Nephron progenitor cell (in vitro differentiated cells): ENCODE measurements around the gene RYR3.

ENCODE experiments used
- DNase-seq: peaks from one replicate; pipeline ENCODE4 v3.0.0; 2021
- H3K27ac Mint-ChIP-seq: 2 replicates; pipeline ENCODE4 v1.8.0; 2021; ENCODE audit warnings: mild to moderate bottlenecking, moderate library complexity, mixed read lengths
- H3K27me3 Mint-ChIP-seq: 2 replicates; pipeline ENCODE4 v1.8.0; 2021; ENCODE audit warnings: mild to moderate bottlenecking, low read depth, mixed read lengths; ENCODE audit not compliant: poor library complexity
- H3K36me3 Mint-ChIP-seq: 2 replicates; pipeline ENCODE4 v1.8.0; 2021; ENCODE audit warnings: low read depth, mixed read lengths
- H3K4me1 Mint-ChIP-seq: 2 replicates; pipeline ENCODE4 v1.8.0; 2021; ENCODE audit warnings: mixed read lengths
- H3K4me3 Mint-ChIP-seq: 2 replicates; pipeline ENCODE4 v1.8.0; 2021; ENCODE audit warnings: mild to moderate bottlenecking, moderate library complexity, mixed read lengths
- H3K9me3 Mint-ChIP-seq: 2 replicates; pipeline ENCODE4 v1.8.0; 2021; ENCODE audit warnings: mild to moderate bottlenecking, moderate library complexity, mixed read lengths
- TF ChIP-seq, protein P1 (sequence below): fragments of 200-600 bp; sonication (generic); IDR thresholded peaks from 2 replicates; pipeline ENCODE4 v1.5.0; 2021; ENCODE audit warnings: antibody characterized with exemption

RYR3 gene

DNA sequence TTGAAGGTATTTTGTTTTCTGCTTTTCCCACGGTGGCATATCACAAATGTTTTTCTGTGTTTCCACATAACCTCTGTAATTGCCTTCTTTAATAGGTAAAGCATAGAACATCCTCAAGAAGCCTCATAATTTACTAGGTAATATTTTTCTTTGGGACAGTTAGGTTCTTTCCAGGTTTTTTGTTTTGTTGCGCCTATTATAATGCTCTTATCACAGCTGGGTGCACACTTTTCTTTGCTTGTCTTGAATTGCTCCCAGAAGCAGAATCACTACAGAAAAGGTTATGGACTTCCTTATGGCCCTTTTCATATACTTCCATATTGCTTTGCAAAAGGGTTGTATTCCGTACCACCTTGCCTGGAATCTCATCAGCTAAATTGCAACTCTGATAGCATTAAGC is 213.5 kb downstream of the RYR3 start:
- Mint-ChIP-seq H3K27me3 (no peaks in the 10 kb centered on the region), H3K4me1 (peaks cover 9% of the 10 kb centered on the region), H3K36me3 (no peaks in the 10 kb centered on the region), H3K4me3 (no peak overlapping the region), H3K9me3 (no peaks in the 10 kb centered on the region), H3K27ac (no peak overlapping the region)
- no peak for DNase-seq
- TF ChIP-seq, protein P1, sequence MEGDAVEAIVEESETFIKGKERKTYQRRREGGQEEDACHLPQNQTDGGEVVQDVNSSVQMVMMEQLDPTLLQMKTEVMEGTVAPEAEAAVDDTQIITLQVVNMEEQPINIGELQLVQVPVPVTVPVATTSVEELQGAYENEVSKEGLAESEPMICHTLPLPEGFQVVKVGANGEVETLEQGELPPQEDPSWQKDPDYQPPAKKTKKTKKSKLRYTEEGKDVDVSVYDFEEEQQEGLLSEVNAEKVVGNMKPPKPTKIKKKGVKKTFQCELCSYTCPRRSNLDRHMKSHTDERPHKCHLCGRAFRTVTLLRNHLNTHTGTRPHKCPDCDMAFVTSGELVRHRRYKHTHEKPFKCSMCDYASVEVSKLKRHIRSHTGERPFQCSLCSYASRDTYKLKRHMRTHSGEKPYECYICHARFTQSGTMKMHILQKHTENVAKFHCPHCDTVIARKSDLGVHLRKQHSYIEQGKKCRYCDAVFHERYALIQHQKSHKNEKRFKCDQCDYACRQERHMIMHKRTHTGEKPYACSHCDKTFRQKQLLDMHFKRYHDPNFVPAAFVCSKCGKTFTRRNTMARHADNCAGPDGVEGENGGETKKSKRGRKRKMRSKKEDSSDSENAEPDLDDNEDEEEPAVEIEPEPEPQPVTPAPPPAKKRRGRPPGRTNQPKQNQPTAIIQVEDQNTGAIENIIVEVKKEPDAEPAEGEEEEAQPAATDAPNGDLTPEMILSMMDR, result no peak

DNA sequence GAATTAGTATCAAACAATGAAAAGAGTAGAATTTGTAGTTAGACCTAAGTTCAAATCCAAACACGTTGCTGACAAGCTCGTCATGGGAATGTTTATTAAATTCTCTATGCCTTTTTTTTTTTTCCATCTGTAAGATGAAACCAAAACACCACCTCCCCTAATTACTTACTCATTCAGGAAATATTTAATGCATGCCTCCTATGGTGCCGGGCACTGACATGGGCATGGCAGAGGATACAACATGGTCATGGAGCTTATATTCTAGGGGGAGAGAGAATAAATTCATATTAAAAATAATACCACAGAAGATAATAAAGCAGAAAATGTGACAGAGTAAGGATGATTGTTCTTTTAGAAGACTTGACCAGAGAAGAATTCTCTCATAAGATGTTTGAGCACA is 215.8 kb downstream of the RYR3 start:
- Mint-ChIP-seq H3K4me3 (no peak overlapping the region), H3K27me3 (peaks cover 8% of the 10 kb centered on the region), H3K4me1 (no peaks in the 10 kb centered on the region), H3K36me3 (no peaks in the 10 kb centered on the region), H3K27ac (no peak overlapping the region), H3K9me3 (no peaks in the 10 kb centered on the region)
- DNase-seq, result no peak
- TF ChIP-seq, protein P1, result no peak

DNA sequence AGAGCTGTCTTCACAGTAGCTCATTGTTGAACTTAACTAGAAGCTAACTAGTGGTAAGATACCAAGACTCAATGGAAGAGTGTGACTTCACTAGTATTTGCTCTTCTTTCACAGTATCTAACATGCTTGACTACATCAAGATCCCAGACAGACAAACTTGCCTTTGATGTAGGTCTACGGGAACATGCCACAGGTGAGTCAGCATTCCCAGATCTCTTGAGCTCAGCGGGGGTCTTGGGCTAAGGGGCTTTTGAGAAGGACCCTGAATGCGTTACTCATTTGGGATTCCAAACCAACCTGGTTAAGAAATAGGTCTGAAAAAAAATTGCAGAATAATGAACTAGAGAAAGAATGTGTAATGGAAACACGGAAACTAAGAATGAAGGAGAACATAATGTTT is 222.4 kb downstream of the RYR3 start:
- peak overlapping the region; percentile 58 for H3K27ac Mint-ChIP-seq
- TF ChIP-seq, protein P1, result no peak
- peaks cover 8% of the 10 kb centered on the region for H3K27me3 Mint-ChIP-seq
- H3K4me1 Mint-ChIP-seq, result no peaks in the 10 kb centered on the region
- H3K4me3 Mint-ChIP-seq, result no peak overlapping the region
- no peak for DNase-seq
- H3K9me3 Mint-ChIP-seq, result no peaks in the 10 kb centered on the region
- H3K36me3 Mint-ChIP-seq, result no peaks in the 10 kb centered on the region

DNA sequence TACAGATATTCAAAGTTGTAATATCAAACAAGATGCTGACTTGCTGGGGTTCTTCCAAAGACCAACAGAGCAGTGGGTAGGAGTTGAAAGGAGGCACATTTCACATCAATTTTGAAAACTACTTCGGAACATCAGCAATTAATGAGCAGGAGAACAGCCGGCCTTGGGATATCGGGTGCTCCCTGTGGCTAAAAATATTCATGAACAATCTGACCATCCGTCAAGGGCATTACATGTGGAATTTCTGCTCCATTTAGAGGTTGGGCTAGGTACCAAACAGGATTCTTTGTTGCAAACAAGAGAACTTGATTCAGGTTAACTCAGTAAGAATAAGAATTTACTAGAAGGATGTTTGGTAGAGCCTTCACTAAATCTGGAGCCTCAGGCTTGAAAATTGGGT is 223.9 kb downstream of the RYR3 start:
- Mint-ChIP-seq H3K27ac (no peak overlapping the region), H3K9me3 (no peaks in the 10 kb centered on the region), H3K4me1 (no peaks in the 10 kb centered on the region), H3K27me3 (peaks cover 4% of the 10 kb centered on the region), H3K36me3 (no peaks in the 10 kb centered on the region), H3K4me3 (no peak overlapping the region)
- TF ChIP-seq, protein P1, result no peak
- no peak for DNase-seq

DNA sequence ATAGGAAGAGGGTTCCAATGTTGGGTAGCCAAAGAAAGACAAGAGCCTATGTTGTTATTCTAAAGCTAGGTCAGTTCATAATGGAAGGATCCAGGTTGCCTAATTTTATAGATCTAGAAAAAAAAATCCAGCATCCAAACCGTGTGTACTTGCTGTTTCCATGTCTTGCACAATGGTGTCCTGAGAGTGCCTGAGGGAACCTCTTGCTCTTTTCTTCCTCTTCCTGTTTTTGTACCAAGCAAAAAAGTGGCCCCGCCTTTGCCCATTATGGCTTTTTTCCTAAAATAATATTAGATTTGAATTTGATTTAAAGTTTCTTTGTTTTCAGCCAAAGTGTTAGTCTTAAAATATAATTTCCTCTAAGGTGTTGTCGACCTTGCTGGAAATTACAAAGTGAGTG is 224.4 kb downstream of the RYR3 start:
- Mint-ChIP-seq H3K9me3 (no peaks in the 10 kb centered on the region), H3K27ac (no peak overlapping the region), H3K36me3 (no peaks in the 10 kb centered on the region), H3K27me3 (peaks cover 3% of the 10 kb centered on the region), H3K4me3 (no peak overlapping the region), H3K4me1 (no peaks in the 10 kb centered on the region)
- TF ChIP-seq, protein P1, result no peak
- no peak for DNase-seq

DNA sequence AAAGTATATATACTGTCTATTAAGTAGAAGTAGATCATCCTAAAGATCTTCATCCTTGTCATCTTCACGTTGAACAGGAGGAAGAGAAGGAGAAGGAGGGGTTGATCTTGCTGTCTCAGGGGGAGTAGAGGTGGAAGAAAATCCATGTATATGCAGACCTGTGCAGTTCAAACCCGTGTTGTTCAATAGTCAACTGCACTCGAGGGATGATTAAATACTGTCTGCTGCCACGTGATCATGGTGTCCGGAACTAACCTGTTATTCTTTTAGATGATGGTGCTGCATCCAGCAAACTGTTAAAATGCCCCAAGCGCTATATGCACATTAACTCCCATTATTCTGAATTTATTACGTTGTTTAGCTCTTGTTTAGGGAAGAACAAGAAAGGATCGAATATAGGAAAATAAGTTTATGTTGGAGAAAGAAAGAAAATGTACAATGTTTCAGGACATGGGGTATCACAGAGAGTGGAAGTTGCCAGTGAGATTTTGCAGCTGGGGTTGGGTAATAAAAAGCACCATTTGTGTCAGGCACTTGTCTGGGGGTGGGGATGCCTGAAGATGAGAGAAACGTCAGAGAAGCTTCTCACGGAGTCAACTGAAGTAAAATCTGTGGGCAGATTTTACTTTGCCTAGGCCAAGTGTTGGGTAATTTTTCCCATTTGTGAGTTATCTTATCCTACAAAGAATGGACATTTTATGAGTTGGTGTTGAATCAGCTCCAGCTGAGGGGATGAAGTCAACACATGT is 229.2 kb downstream of the RYR3 start:
- H3K9me3 Mint-ChIP-seq, result no peaks in the 10 kb centered on the region
- TF ChIP-seq, protein P1, result no peak
- H3K27ac Mint-ChIP-seq, result no peak overlapping the region
- H3K27me3 Mint-ChIP-seq, result no peaks in the 10 kb centered on the region
- no peaks in the 10 kb centered on the region for H3K36me3 Mint-ChIP-seq
- H3K4me1 Mint-ChIP-seq, result no peaks in the 10 kb centered on the region
- no peak overlapping the region for H3K4me3 Mint-ChIP-seq
- DNase-seq, result no peak
